HG03571 (cell line): ENCODE data around the gene FADS3.

ENCODE experiments used
- ATAC-seq: cut with Tn5 transposase; IDR thresholded peaks from one replicate; pipeline ENCODE4 v1.9.1; 2021; ENCODE audit not compliant: unreplicated experiment

FADS3 gene

DNA sequence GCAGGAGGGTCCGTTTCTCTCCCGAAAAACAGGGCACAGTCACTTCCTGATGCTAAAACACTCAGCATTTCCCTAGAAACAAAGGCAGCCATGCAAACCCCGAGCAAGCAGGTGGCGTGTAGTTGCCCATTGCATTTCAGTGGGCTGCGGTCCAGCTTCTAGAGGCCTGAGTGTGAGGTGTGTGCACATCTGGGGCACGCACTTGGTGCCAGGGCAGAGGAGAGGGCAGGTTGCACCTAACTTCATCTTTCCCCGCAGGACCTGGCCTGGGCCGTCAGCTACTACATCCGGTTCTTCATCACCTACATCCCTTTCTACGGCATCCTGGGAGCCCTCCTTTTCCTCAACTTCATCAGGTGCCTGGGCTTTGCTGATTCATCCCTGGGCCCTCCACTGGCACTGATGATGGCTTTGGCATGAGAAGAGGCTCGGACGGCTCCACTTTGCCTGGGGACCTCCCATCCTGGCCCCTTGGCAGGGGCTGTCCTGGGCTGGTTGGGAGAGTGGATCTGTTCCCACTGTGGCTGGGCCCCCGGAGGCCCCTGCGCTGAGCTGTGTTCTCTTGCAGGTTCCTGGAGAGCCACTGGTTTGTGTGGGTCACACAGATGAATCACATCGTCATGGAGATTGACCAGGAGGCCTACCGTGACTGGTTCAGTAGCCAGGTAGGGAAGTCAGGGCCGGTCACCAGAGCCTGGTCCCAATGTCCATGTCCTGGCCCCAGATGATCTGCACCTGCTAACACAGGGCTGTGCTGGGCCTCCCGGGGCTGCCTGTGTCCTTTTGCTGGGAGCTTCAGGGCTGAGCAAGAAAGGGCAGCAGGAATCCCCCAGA is 28.4 kb downstream of the FADS3 start:
- no peak for ATAC-seq

GRCh38 chr11:61861634-61862033 is 29.7 kb downstream of the FADS3 start:
- no peak for ATAC-seq

GRCh38 chr11:61860054-61860903 is 31.1 kb downstream of the FADS3 start:
- no peak for ATAC-seq

GRCh38 chr11:61855939-61856680 is 35.2 kb downstream of the FADS3 start:
- ATAC-seq: no peak

DNA sequence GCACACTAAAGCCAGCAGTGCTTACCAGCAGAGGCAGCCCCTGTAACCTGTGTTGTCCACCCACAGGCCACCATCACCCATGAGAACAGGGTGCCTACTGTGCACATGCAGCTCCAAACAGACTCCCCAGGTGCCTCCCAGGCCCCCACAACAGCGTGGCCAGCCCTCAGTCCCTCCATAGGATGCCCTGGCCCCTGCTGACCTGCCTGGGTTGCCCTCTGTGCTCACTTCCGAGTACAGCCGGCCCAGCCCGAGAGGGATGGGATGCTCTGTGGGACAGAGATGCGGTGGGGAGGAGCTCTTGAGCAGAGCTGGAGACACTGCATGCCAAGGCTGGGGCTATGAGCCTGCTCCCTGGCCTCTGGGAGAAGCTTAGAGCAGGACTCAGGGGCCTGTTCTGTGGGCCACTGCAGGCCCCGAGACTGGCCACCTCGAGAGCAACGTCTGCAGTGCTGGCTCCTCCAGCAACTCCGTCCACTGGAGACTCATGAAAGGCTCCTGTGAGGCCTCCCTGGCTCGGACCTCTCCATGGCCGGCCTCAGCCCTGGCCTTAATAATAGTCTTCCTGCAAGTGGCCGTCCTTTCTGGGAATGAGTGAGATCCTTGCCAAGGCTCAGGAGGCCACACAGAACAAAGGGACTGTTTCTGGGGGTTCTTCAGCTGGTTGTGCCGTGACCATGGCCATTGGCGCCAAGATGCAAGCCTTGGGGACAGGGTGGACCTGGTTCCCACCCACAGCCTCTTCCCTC is 36.2 kb downstream of the FADS3 start:
- ATAC-seq: no peak

DNA sequence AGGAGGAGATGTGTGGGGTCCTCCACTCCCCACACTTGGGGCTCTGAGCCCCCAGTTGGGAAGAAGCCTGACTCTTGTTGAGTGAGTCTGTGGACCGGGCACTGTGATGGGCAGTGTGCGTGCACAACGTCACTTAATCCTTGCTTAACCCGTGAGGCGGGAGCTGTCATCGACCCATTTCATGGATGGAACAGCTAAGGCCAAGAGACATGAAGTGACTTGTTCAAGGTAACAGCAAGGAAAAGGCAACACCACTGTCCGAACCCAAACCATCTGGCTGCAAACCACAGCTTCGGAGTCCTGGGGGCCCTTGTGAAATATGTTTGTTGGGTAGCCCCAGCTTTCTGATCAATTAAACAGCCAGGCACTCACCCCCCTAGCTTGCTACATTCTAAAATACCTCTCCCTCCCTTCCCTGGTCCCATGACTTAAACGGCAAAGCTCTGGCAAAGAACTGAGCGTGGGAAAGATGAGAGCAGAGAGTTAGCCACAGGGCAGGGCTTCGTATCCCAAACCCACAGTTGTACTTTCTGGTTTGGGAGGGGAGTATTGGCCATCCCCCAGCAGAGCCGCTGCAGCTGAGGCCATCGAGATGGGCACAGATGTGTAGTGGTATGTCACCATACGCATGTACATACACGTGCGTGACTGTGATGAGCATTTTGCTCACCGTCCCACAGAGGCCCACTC is 37.0 kb downstream of the FADS3 start:
- ATAC-seq: no peak

DNA sequence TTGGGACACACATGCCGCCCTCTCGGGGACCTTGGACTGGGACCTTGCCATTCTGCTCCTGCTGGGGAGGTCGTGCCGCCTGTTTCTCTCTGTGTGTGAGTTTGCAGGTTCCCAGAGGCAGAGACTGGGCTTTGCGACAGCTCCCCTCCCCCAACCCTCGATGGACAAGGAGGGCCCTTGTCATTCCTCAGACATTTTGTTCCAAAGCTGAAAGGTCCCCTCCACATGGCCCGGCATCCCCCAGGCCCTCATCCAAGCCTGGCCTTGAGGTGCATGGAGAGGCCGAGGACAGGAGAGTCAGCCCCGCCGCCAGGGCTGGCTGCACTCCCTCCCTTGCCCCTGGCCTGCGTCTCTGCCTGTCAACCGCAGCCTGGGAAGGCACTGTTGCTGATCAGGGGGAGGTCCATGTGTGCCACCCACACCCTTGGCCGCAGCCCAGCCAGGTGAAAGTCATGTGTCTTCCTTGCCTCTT is 37.6 kb downstream of the FADS3 start:
- no peak for ATAC-seq

DNA sequence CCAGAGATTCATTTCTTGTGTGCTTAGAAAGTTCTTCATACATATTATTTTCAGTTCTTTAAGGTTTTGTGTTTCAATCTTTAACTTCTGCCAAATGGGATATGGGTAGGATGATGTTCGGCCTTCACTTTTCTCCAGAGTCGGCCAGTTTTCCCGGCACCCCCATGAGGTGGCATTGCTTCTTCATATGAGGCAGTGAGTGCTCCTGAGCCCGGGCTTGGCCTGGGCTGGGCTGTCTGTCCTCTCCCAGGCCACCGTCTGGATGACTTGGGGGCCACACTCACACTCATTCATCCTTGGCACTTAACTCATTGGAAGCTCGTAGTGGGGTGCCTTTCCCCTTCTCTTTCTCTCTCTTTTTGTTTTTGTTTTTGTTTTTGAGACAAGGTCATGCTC is 39.4 kb downstream of the FADS3 start:
- no peak for ATAC-seq

DNA sequence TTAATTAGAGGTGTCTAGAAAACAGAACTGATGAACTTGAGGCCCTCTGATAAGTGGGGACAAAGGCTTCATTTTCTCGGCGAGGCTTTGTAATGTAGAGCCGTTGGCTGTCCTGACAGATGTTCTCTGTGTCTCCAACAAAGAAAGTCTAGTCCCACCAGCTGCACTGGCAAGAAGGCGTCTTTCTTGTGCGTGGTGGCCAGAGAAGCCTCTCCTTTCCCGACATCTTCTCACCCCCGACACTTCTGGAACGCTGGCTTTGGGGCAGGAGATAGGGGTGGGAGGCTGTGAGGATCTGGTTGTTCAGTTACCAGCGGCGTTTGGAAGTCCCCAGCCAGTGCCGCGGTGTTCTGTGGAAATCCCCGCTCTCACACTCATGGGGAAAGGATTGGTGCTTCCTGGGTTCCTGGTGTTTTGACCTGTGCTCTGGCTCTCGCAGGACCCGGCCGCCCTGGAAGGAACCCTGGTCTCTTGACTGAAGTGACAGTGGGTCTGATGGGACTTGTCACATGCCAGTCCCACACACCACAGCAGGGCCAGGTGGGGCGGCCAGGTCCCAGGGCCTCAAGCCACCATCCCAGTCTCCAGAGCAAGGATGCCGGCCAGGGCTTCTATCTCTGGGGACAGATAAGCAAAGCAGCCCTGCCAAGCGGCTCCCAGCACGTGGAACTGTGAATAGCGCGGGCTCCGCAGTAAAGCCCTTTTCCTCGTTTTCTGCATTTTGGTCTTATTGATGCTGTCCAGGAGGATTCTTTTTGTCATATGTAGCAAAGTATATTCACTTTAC is 40.0 kb downstream of the FADS3 start:
- no peak for ATAC-seq

DNA sequence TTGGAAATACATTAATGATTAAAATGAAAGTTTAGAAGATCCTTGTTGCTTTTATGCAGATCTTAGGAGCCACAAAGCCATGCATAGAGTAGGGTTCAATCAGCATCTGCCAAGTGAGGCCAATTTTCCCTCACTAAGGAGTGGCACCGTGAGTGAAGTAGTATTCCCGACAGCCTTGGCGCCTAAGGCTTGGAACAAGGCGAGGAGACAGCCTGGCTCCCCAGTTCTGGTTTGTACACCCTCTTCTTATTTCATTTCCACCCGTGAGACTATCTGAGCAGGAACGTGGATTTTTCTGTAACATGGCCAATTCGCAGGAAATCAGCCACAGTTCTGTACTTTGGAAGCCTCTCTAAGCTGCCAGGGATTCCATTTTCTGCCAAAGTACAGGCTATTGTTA is 40.7 kb downstream of the FADS3 start:
- ATAC-seq: no peak

DNA sequence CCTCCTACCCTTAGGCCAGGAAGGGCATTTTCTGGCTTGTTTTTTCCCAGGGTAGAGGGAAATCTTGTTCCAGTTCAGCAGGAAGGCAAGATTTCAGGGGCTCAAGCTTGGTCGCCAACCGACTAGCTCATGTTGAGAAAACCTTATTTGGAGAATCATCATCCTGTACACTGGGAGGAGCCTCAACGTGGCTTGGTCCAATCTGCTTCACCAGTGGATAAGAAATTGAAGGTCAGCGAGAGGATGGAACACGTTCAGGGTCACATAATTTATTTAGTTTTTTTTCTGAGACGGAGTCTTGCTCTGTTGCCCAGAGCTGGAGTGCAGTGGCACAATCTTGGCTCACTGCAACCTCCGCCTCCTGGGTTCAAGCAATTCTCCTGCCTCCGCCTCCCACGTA is 42.7 kb downstream of the FADS3 start:
- no peak for ATAC-seq

DNA sequence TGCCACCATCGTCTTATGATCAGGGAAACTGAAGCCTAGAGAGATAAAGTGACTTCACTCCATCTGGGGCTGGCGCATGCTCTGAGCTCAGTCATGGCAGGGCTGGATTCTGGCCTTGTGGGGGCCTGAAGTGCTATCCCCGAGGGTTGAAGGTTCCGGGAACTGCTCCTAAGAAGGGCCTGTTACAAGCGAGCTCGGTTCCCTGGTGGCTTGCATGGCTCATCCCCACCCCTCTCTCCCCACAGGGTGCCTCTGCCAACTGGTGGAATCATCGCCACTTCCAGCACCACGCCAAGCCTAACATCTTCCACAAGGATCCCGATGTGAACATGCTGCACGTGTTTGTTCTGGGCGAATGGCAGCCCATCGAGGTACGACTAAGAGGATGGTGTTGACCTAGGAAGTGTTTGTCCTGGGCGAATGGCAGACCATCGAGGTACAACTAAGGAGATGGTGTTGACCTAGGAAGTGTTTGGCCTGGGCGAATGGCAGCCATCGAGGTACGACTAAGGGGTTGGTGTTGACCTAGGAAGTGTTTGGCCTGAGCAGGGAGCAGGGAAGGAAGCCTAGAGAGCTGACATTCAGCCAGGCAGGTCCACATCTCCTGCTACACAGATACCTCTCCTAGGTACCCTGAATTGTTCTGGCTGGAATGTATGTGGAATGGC is 43.3 kb downstream of the FADS3 start:
- no peak for ATAC-seq

DNA sequence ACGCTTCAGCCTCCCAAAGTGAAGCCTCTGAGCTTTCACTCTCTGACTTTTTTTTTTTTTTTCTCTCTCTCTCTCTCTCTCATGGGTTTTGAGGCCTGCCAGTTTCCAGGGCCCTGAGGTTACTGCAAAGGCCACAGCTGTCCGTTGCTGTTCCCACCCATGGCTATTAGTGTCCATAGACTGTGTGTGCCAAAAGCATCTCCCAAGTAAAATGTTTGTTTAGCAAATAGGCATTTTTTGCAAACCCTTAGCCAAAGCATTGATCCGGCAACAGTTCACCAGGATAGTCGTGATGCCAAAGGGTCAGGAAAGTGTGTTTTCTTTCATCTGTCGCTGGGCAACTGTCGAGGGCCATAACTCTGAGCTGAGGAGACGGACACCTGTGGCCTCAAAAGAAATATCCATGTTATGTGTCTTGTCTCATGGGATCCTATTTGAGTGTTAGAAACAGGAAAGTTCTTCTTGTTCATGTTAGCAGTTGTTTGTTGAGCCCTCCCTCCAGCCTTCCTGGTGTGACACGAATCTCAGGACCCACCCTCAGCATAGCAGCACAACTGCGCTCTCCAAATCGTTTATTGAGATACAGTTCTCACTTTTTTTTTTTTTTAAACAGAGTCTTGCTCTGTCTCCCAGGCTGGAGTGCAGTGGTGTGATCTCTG is 44.9 kb downstream of the FADS3 start:
- no peak for ATAC-seq

DNA sequence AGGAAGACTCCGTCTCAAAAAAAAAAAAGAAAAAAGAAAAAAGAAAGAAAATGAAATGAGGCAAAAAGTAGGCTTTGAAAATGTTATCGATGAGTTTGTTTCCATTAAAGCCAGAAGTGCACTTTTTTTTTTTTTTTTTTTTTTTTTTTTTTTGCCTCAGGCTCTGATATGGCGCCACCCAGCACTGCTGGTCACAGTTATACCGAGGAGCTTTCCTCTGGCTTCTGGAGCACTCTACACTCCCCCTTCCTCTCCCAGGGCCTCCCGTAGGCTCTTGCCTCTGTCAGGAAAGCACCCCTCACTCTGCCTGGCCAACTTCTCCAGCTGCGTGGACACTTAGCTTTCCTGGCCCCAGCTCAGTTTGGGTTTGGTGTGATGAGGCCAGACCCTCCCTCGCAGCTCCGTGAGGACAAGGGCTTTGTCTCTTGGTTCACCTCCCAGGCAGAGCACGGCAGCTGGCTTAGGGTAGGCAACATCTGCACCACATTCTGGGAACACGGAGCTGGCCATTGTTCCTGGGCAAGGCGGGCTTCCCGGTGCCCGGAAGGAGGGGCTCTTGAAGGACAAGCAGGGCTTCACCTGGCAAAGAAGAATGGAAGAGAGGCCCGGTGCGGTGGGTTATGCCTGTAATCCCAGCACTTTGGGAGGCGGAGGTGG is 46.3 kb downstream of the FADS3 start:
- ATAC-seq: no peak

- no peak for ATAC-seq
These were observed 48.9 kb downstream of the FADS3 start for GRCh38 chr11:61842528-61842820.

GRCh38 chr11:61841636-61842527 is 49.5 kb downstream of the FADS3 start:
- ATAC-seq: no peak

- ATAC-seq: no peak
These were observed 51.0 kb downstream of the FADS3 start for GRCh38 chr11:61840371-61840770.
